H1 (cell line): Measurements from ENCODE around the gene TGFA. TPM values are rescaled to one million over a fixed set of nuclear protein-coding genes. Genes with fewer than 3 reads are reported as not detected.

Experiments
- CTCF ChIA-PET: fragments of 300-600 bp; sonication (Branson Sonifier 250); formaldehyde crosslinking; loops from one replicate; lab custom pipeline; 2021; ENCODE audit not compliant: partially characterized antibody; lab: Charles Lee
- POLR2A ChIA-PET: fragments of 300-600 bp; sonication (Branson Sonifier 250); formaldehyde crosslinking; loops from one replicate; lab custom pipeline; 2021; ENCODE audit warnings: inconsistent platforms; ENCODE audit not compliant: partially characterized antibody; lab: Charles Lee
- DNase-seq, 2 experiments: peaks; one replicate each; pipeline versions ENCODE4 v3.0.0 to v3.0.0-alpha.2; 2010 to 2022; ENCODE audit warnings: low spot score in 2 of 2, low read depth in 1 of 2, mixed read lengths in 1 of 2
- FAIRE-seq: peaks from 2 replicates; lab custom pipeline; 2011; peaks lifted over from hg19 to GRCh38; lab: Jason Lieb, UNC
- H2AFZ ChIP-seq: 2 replicates; pipeline ENCODE4 v1.8.1; 2012; ENCODE audit warnings: low read length, inconsistent platforms
- H2AK5ac ChIP-seq: 2 replicates; pipeline ENCODE4 v1.6.1; 2013; ENCODE audit warnings: low read depth, low read length
- H2BK120ac ChIP-seq: replicated peaks from 2 replicates; pipeline ENCODE3; 2013; ENCODE audit warnings: low read depth, low read length, inconsistent platforms
- H2BK12ac ChIP-seq: 2 replicates; pipeline ENCODE4 v1.6.1; 2013; ENCODE audit warnings: low read depth, low read length
- H2BK15ac ChIP-seq: 2 replicates; pipeline ENCODE4 v1.6.1; 2013; ENCODE audit warnings: low read length
- H2BK20ac ChIP-seq: 2 replicates; pipeline ENCODE4 v1.6.1; 2013; ENCODE audit warnings: low read length
- H2BK5ac ChIP-seq: 2 replicates; pipeline ENCODE4 v1.6.1; 2013; ENCODE audit warnings: low read depth, low read length
- H3K14ac ChIP-seq: 2 replicates; pipeline ENCODE4 v1.6.1; 2013; ENCODE audit warnings: inconsistent platforms; ENCODE audit not compliant: insufficient read length
- H3K18ac ChIP-seq: 2 replicates; pipeline ENCODE4 v1.6.1; 2013; ENCODE audit warnings: low read length; ENCODE audit errors: extremely low read depth
- H3K23ac ChIP-seq: 2 replicates; pipeline ENCODE4 v1.6.1; 2013; ENCODE audit warnings: inconsistent platforms; ENCODE audit not compliant: insufficient read length
- H3K23me2 ChIP-seq: 2 replicates; pipeline ENCODE4 v1.6.1; 2013; ENCODE audit warnings: low read depth, low read length
- H3K27ac ChIP-seq: 2 replicates; pipeline ENCODE4 v1.6.1; 2011; ENCODE audit warnings: low read depth, low read length, inconsistent platforms
- H3K27me3 ChIP-seq, 4 experiments: replicated peaks in 1 of 4; 1 replicate in 1 of 4; 2 replicates in 3 of 4; pipeline versions ENCODE4 v1.6.1 to v1.8.1; 2011 to 2013; ENCODE audit warnings: low read length in 3 of 4, mild to moderate bottlenecking in 3 of 4, inconsistent platforms in 2 of 4, mixed read lengths in 2 of 4, moderate library complexity in 1 of 4; ENCODE audit not compliant: control insufficient read depth in 3 of 4, insufficient read depth in 3 of 4; ENCODE audit errors: extremely low read depth in 1 of 4
- H3K36me3 ChIP-seq, 4 experiments: 2 replicates each; pipeline versions ENCODE4 v1.6.1 to v1.8.1; 2011 to 2013; ENCODE audit warnings: mild to moderate bottlenecking in 4 of 4, low read length in 3 of 4, moderate library complexity in 2 of 4, control low read depth in 1 of 4, inconsistent platforms in 1 of 4; ENCODE audit not compliant: insufficient read depth in 4 of 4, control insufficient read depth in 2 of 4
- H3K4ac ChIP-seq: replicated peaks from 2 replicates; pipeline ENCODE3; 2013; ENCODE audit warnings: low read length, low read depth, mixed read lengths, inconsistent platforms; ENCODE audit not compliant: insufficient read length
- H3K4me1 ChIP-seq, 4 experiments: replicated peaks in 1 of 4; 1 replicate in 1 of 4; 2 replicates in 3 of 4; pipeline versions ENCODE4 v1.6.1 to v1.8.1; 2011 to 2013; ENCODE audit warnings: low read length in 3 of 4, inconsistent platforms in 2 of 4, mixed read lengths in 1 of 4; ENCODE audit not compliant: insufficient read depth in 4 of 4, control insufficient read depth in 3 of 4
- H3K4me2 ChIP-seq, 2 experiments: 2 replicates each; pipeline versions ENCODE4 v1.6.1 to v1.8.1; 2011 to 2013; ENCODE audit warnings: low read depth in 2 of 2, low read length in 2 of 2, control low read depth in 1 of 2, inconsistent platforms in 1 of 2, mild to moderate bottlenecking in 1 of 2; ENCODE audit not compliant: insufficient read depth in 1 of 2
- H3K4me3 ChIP-seq, 4 experiments: fragments of 200-600, 300-600 bp in 1 of 4; sonication (generic), shearing (Covaris generic), sonication (Bioruptor Twin) in 1 of 4; 2 replicates each; pipeline versions ENCODE4 v1.5.1 to v1.8.1; 2011 to 2016; ENCODE audit warnings: low read length in 4 of 4, low read depth in 3 of 4, control low read depth in 2 of 4, inconsistent platforms in 2 of 4, mild to moderate bottlenecking in 2 of 4, mixed read lengths in 1 of 4, moderate library complexity in 1 of 4; ENCODE audit not compliant: insufficient read depth in 2 of 4; ENCODE audit errors: extremely low read depth in 1 of 4
- H3K56ac ChIP-seq: replicated peaks from 2 replicates; pipeline ENCODE3; 2013; ENCODE audit warnings: low read depth, mild to moderate bottlenecking, mixed read lengths, low read length, inconsistent platforms; ENCODE audit not compliant: insufficient read length
- H3K79me1 ChIP-seq: 2 replicates; pipeline ENCODE4 v1.6.1; 2013; ENCODE audit warnings: low read depth, low read length, control low read depth
- H3K79me2 ChIP-seq, 2 experiments: 2 replicates each; pipeline versions ENCODE4 v1.6.1 to v1.8.1; 2012 to 2013; ENCODE audit warnings: low read length in 2 of 2, mild to moderate bottlenecking in 2 of 2, inconsistent platforms in 1 of 2; ENCODE audit not compliant: insufficient read depth in 2 of 2, control insufficient read depth in 1 of 2
- H3K9ac ChIP-seq, 4 experiments: replicated peaks in 1 of 4; 1 replicate in 1 of 4; 2 replicates in 3 of 4; pipeline versions ENCODE4 v1.6.1 to v1.8.1; 2011 to 2013; ENCODE audit warnings: low read depth in 3 of 4, low read length in 3 of 4, control low read depth in 2 of 4, mild to moderate bottlenecking in 2 of 4, moderate library complexity in 2 of 4, inconsistent platforms in 1 of 4; ENCODE audit errors: extremely low read depth in 1 of 4
- H3K9me3 ChIP-seq, 2 experiments: 2 replicates each; pipeline versions ENCODE4 v1.6.1 to v1.8.1; 2012 to 2013; ENCODE audit warnings: mild to moderate bottlenecking in 2 of 2, moderate library complexity in 2 of 2, control low read depth in 1 of 2, inconsistent platforms in 1 of 2, low read depth in 1 of 2, low read length in 1 of 2, mixed read lengths in 1 of 2; ENCODE audit not compliant: insufficient read depth in 2 of 2
- H4K20me1 ChIP-seq, 2 experiments: replicated peaks in 1 of 2; 2 replicates each; pipeline versions ENCODE3 to v1.8.1; 2011 to 2013; ENCODE audit warnings: inconsistent platforms in 2 of 2, low read length in 2 of 2, mild to moderate bottlenecking in 1 of 2; ENCODE audit not compliant: insufficient read depth in 2 of 2, control insufficient read depth in 1 of 2
- H4K5ac ChIP-seq: 2 replicates; pipeline ENCODE4 v1.6.1; 2013; ENCODE audit warnings: low read length, low read depth, mixed read lengths, inconsistent platforms; ENCODE audit not compliant: insufficient read length
- H4K8ac ChIP-seq: 2 replicates; pipeline ENCODE4 v1.8.0; 2013; ENCODE audit warnings: mild to moderate bottlenecking, moderate library complexity, low read length, inconsistent platforms; ENCODE audit not compliant: insufficient read depth; ENCODE audit errors: extremely low read depth
- H4K91ac ChIP-seq: replicated peaks from 2 replicates; pipeline ENCODE3; 2013; ENCODE audit warnings: low read length, mixed read lengths, inconsistent platforms; ENCODE audit not compliant: insufficient read length
- WGBS, 2 experiments: shearing (Covaris generic) in 1 of 2; methylation state at CpG; one replicate each; pipeline versions ENCODE4 v1.1.6 to v1.1.7; 2013 to 2015; ENCODE audit warnings: low lambda C conversion rate in 2 of 2, mixed read lengths in 2 of 2, inconsistent platforms in 1 of 2, low coverage in 1 of 2, missing lambda C conversion rate in 1 of 2; ENCODE audit not compliant: insufficient replicate concordance in 2 of 2, insufficient coverage in 1 of 2, insufficient read length in 1 of 2; ENCODE audit errors: extremely low coverage in 1 of 2, missing lambda C conversion rate in 1 of 2; 5-methylcytosine and 5-hydroxymethylcytosine counted together
- polyA plus RNA-seq, 7 experiments: library from polyadenylated mRNA; depleted of rRNA in 3 of 7; stranded (reverse) in 5 of 7; unstranded in 2 of 7; fragments of >200 nt in 5 of 7; fragments of 200-250 nt in 2 of 7; gene quantifications; 1 replicate in 5 of 7; 2 replicates in 1 of 7; 4 replicates in 1 of 7; pipeline versions ENCODE4 v1.2.1 to v1.2.3, GENCODE V29; 2011 to 2013; ENCODE audit warnings: missing spikeins in 2 of 7, mixed read lengths in 2 of 7
- total RNA-seq: library from RNA; stranded (reverse); fragmentation: NEBNext Ultra II Directional; extraction: Animal tissue kit (Norgen Biotek cat#: 25700); gene quantifications from 2 replicates; pipeline ENCODE4 v1.2.1, GENCODE V29; 2021

Gene TGFA
- total and polyA plus RNA-seq, 2 of the 8 experiments (the other 6 are each of a cell fraction or from before 2014, with no cell fraction given) = 1.8 to 3.7 TPM

- POLR2A ChIA-PET = no interaction called here
- H2AK5ac ChIP-seq = no peak overlapping the region
- H3K9ac ChIP-seq = no peak overlapping the region
- H2BK12ac ChIP-seq = no peak overlapping the region
- no peak overlapping the region for H3K4ac ChIP-seq
- no peak overlapping the region for H2BK120ac ChIP-seq
- no peak overlapping the region for H3K18ac ChIP-seq
- no peak for FAIRE-seq
- no peak overlapping the region for H3K4me2 ChIP-seq
- peak overlapping the region; percentile 29; the same call in 1 of the 2 replicates for H2AFZ ChIP-seq
- no peaks in the 10 kb centered on the region for H3K79me2 ChIP-seq
- no peak overlapping the region for H3K4me3 ChIP-seq
- H2BK5ac ChIP-seq = no peak overlapping the region
- peaks cover 0 to 10% (median 2%) of the 10 kb centered on the region in 4 experiments; a peak in 4 of 7 replicates for H3K27me3 ChIP-seq
- H4K5ac ChIP-seq = no peak overlapping the region
- no peaks in the 10 kb centered on the region for H3K9me3 ChIP-seq
- no peaks in the 10 kb centered on the region for H3K79me1 ChIP-seq
- H4K91ac ChIP-seq = no peak overlapping the region
- no peak overlapping the region for H4K8ac ChIP-seq
- WGBS, 2 experiments = 82% methylated on average over 7 of the region's 7 CpGs; no CpG with 5 or more reads in 1 of the 2 experiments
- CTCF ChIA-PET = interaction anchor here (0.8 to 2.2 kb wide), 4 partner anchors 10 to 191 kb away, joined by 3 to 11 read pairs (median 4); no protein-coding TSS in a partner anchor
- no peaks in the 10 kb centered on the region for H3K4me1 ChIP-seq
- H3K14ac ChIP-seq = no peak overlapping the region
- no peaks in the 10 kb centered on the region for H3K36me3 ChIP-seq
- H3K23me2 ChIP-seq = no peaks in the 10 kb centered on the region
- H3K23ac ChIP-seq = no peak overlapping the region
- DNase-seq = no peak
- H2BK20ac ChIP-seq = no peak overlapping the region
- H3K27ac ChIP-seq = no peak overlapping the region
- no peak overlapping the region for H2BK15ac ChIP-seq
- H3K56ac ChIP-seq = no peak overlapping the region
- H4K20me1 ChIP-seq = no peaks in the 10 kb centered on the region
Measured at GRCh38 chr2:70425682-70426301, 127.8 kb downstream of the TGFA start.
